Measurements from ENCODE around the gene C18orf63. TPM values are rescaled to one million over a fixed set of nuclear protein-coding genes. Genes with fewer than 3 reads are reported as not detected.

C18orf63 gene
- polyA plus RNA-seq, 1 donor from 2014 or later = not detected

- H3F3A ChIP-seq (ENCODE audit: insufficient read depth, low read length, poor library complexity, severe bottlenecking) = no peaks in the 10 kb centered on the region
- no peaks in the 10 kb centered on the region for H3K36me3 ChIP-seq (ENCODE audit: insufficient read depth, low read length)
- no peak overlapping the region for H3K27ac ChIP-seq (ENCODE audit: low read length)
- H4K20me1 ChIP-seq (ENCODE audit: insufficient read depth) = no peaks in the 10 kb centered on the region
- H3K9me3 ChIP-seq (ENCODE audit: low read length) = no peaks in the 10 kb centered on the region
- H3K4me2 ChIP-seq (ENCODE audit: low read length) = no peak overlapping the region
- no peaks in the 10 kb centered on the region for H3K27me3 ChIP-seq (ENCODE audit: insufficient read depth, low read depth, low read length)
- no peak overlapping the region for H3K9ac ChIP-seq (ENCODE audit: low read length)
- H2AFZ ChIP-seq (ENCODE audit: low read depth, low read length) = no peak overlapping the region
- no peaks in the 10 kb centered on the region for H3K9me2 ChIP-seq (ENCODE audit: insufficient read depth, low read length)
- no peak overlapping the region for H3K4me3 ChIP-seq (ENCODE audit: low read length)
- no peak for TF ChIP-seq EZH2 (IDR thresholded peaks at IDR 0.05; ENCODE audit: borderline replicate concordance, insufficient read depth, low read length, poor library complexity, severe bottlenecking)
- no peak for TF ChIP-seq CTCF (IDR thresholded peaks at IDR 0.05; ENCODE audit: poor library complexity, severe bottlenecking)
- no peak for TF ChIP-seq POLR2AphosphoS5 (IDR thresholded peaks at IDR 0.05)
- TF ChIP-seq SMC3 (conservative IDR thresholded peaks at IDR 0.05; ENCODE audit: poor library complexity) = no peak
- TF ChIP-seq EP300 (conservative IDR thresholded peaks at IDR 0.05; ENCODE audit: poor library complexity, severe bottlenecking) = no peak
- no peak for TF ChIP-seq TAF1 (IDR thresholded peaks at IDR 0.05; ENCODE audit: low read depth)
- TF ChIP-seq RAD21 (conservative IDR thresholded peaks at IDR 0.05) = no peak
- TF ChIP-seq REST (IDR thresholded peaks at IDR 0.05; ENCODE audit: borderline replicate concordance) = no peak
- no peak for TF ChIP-seq MXI1 (conservative IDR thresholded peaks at IDR 0.05; ENCODE audit: poor library complexity, severe bottlenecking)
- no peaks in the 10 kb centered on the region for H3K79me2 ChIP-seq (replicated peaks; ENCODE audit: insufficient read depth, low read length)
Observed at GRCh38 chr18:74360852-74361655, 45.4 kb downstream of the C18orf63 start.

GRCh38 chr18:74367905-74368304 is 52.3 kb downstream of the C18orf63 start:
- Histone ChIP-seq H3K4me2 (ENCODE audit: low read length) (no peak overlapping the region), H3K27me3 (ENCODE audit: insufficient read depth, low read depth, low read length) (no peaks in the 10 kb centered on the region), H3K4me3 (ENCODE audit: low read length) (no peak overlapping the region), H2AFZ (ENCODE audit: low read depth, low read length) (no peak overlapping the region), H4K20me1 (ENCODE audit: insufficient read depth) (no peaks in the 10 kb centered on the region), H3K9me3 (ENCODE audit: low read length) (no peaks in the 10 kb centered on the region), H3K36me3 (ENCODE audit: insufficient read depth, low read length) (no peaks in the 10 kb centered on the region), H3K9ac (ENCODE audit: low read length) (no peak overlapping the region), H3F3A (ENCODE audit: insufficient read depth, low read length, poor library complexity, severe bottlenecking) (no peaks in the 10 kb centered on the region), H3K27ac (ENCODE audit: low read length) (no peak overlapping the region), H3K79me2 (replicated peaks; ENCODE audit: insufficient read depth, low read length) (no peaks in the 10 kb centered on the region), H3K9me2 (ENCODE audit: insufficient read depth, low read length) (no peaks in the 10 kb centered on the region)
- no peak for TF ChIP-seq POLR2AphosphoS5 (IDR thresholded peaks at IDR 0.05)
- no peak for TF ChIP-seq RAD21 (conservative IDR thresholded peaks at IDR 0.05)
- TF ChIP-seq REST (IDR thresholded peaks at IDR 0.05; ENCODE audit: borderline replicate concordance) = no peak
- TF ChIP-seq SMC3 (conservative IDR thresholded peaks at IDR 0.05; ENCODE audit: poor library complexity) = no peak
- TF ChIP-seq CTCF (IDR thresholded peaks at IDR 0.05; ENCODE audit: poor library complexity, severe bottlenecking) = no peak
- no peak for TF ChIP-seq EZH2 (IDR thresholded peaks at IDR 0.05; ENCODE audit: borderline replicate concordance, insufficient read depth, low read length, poor library complexity, severe bottlenecking)
- no peak for TF ChIP-seq MXI1 (conservative IDR thresholded peaks at IDR 0.05; ENCODE audit: poor library complexity, severe bottlenecking)
- TF ChIP-seq EP300 (conservative IDR thresholded peaks at IDR 0.05; ENCODE audit: poor library complexity, severe bottlenecking) = no peak
- no peak for TF ChIP-seq TAF1 (IDR thresholded peaks at IDR 0.05; ENCODE audit: low read depth)

Measured in neural cell (in vitro differentiated cells).